A673 (cell line): ENCODE measurements around the gene ASTN2. TPM values are rescaled to one million over a fixed set of nuclear protein-coding genes. Genes with fewer than 3 reads are reported as not detected.
A peak's percentile ranks its signal among the peaks of the same experiment; 100 is the strongest.

Source experiments
- BruUV-seq: library from RNA; stranded (reverse); fragments of 400-500 nt; replicated peaks from 2 replicates; lab custom pipeline; 2021; lab: Mats Ljungman, UMichigan
- CTCF ChIA-PET: fragments of 300-600 bp; sonication (Branson Sonifier 250); formaldehyde crosslinking; loops from one replicate; lab custom pipeline; 2022; ENCODE audit warnings: antibody characterized with exemption; lab: Charles Lee
- POLR2A ChIA-PET: fragments of 300-600 bp; sonication (Branson Sonifier 250); formaldehyde crosslinking; loops from one replicate; lab custom pipeline; 2022; ENCODE audit warnings: antibody characterized with exemption; ENCODE audit not compliant: low non-redundant PET; lab: Charles Lee
- DNase-seq: peaks from one replicate; pipeline ENCODE4 v3.0.0-alpha.2; 2015; ENCODE audit warnings: low spot score
- H3K27ac ChIP-seq: fragments of 200-600 bp; sonication (generic); 2 replicates; pipeline ENCODE4 v1.5.1; 2016; ENCODE audit warnings: mixed run types, low read depth, mild to moderate bottlenecking, mixed read lengths, antibody characterized with exemption, low read length; ENCODE audit not compliant: poor library complexity, severe bottlenecking
- H3K27me3 ChIP-seq: fragments of 200-600 bp; sonication (generic); replicated peaks from 2 replicates; pipeline ENCODE4 v1.6.1; 2017; ENCODE audit warnings: mixed run types, low read depth, mild to moderate bottlenecking, mixed read lengths, antibody characterized with exemption, low read length; ENCODE audit not compliant: insufficient read depth, poor library complexity
- H3K36me3 ChIP-seq: fragments of 200-600 bp; sonication (generic); 2 replicates; pipeline ENCODE4 v1.6.1; 2016; ENCODE audit warnings: mixed run types, mild to moderate bottlenecking, mixed read lengths, antibody characterized with exemption, low read length; ENCODE audit not compliant: insufficient read depth, poor library complexity, severe bottlenecking
- H3K4me1 ChIP-seq: fragments of 200-600 bp; sonication (generic); 2 replicates; pipeline ENCODE4 v1.6.1; 2017; ENCODE audit warnings: mixed run types, mild to moderate bottlenecking, mixed read lengths, antibody characterized with exemption, low read length; ENCODE audit not compliant: insufficient read depth, poor library complexity, severe bottlenecking
- H3K4me3 ChIP-seq: fragments of 200-600 bp; sonication (generic); 2 replicates; pipeline ENCODE4 v1.5.1; 2016; ENCODE audit warnings: low read depth, mixed run types, mild to moderate bottlenecking, mixed read lengths, low read length; ENCODE audit not compliant: poor library complexity, severe bottlenecking
- H3K9me3 ChIP-seq: fragments of 200-600 bp; sonication (generic); 2 replicates; pipeline ENCODE4 v1.6.1; 2016; ENCODE audit warnings: mixed run types, low read depth, mild to moderate bottlenecking, mixed read lengths, antibody characterized with exemption, low read length; ENCODE audit not compliant: poor library complexity, severe bottlenecking
- EZH2 ChIP-seq: fragments of 200-600 bp; sonication (generic); IDR thresholded peaks from 2 replicates; pipeline ENCODE4 v1.6.1; 2017; ENCODE audit warnings: borderline replicate concordance, low read depth, mild to moderate bottlenecking, mixed read lengths, antibody characterized with exemption, low read length; ENCODE audit not compliant: poor library complexity, severe bottlenecking
- intact Hi-C: fragments of 100-400 bp; cut with micrococcal nuclease; formaldehyde crosslinking; loops from one replicate; pipeline ENCODE4 v1.10.0; 2022; ENCODE audit not compliant: unreplicated experiment
- total RNA-seq: library from RNA; stranded (reverse); gene quantifications from 2 replicates; pipeline ENCODE4 v1.2.3, GENCODE V29; 2021
- TF ChIP-seq, protein P1 (sequence below): fragments of 300-800, 200-600 bp; sonication (generic); conservative IDR thresholded peaks from 2 replicates; pipeline ENCODE4 v1.5.1; 2017; ENCODE audit warnings: low read depth, mild to moderate bottlenecking, antibody characterized with exemption, low read length, moderate library complexity, mixed read lengths

ASTN2 gene
- total RNA-seq, 1 experiment from 2014 or later = 3.4 TPM

DNA sequence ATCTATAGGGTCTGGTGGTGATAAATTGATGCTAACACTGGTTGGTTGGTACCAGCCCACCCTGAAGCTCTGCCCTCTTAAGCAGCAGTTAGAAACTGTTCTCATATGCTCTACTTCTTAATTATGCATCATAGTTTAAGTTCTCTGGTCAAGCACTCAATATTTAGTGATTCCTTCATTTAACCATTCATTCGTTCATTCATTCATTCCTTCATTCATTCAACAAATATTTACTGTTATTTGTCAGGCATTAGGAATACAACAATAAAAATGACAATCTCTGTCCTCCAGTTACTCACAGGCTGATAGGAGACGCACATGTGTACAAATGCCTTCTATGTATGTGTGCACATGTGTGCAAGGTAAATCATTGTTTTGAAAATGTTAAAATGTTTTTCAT, 673.1 kb downstream of the ASTN2 start:
- Histone ChIP-seq H3K4me1 (no peaks in the 10 kb centered on the region), H3K27ac (no peak overlapping the region), H3K9me3 (no peaks in the 10 kb centered on the region), H3K27me3 (no peaks in the 10 kb centered on the region), H3K4me3 (no peak overlapping the region), H3K36me3 (no peaks in the 10 kb centered on the region)
- no peak for TF ChIP-seq EZH2
- TF ChIP-seq, protein P1, sequence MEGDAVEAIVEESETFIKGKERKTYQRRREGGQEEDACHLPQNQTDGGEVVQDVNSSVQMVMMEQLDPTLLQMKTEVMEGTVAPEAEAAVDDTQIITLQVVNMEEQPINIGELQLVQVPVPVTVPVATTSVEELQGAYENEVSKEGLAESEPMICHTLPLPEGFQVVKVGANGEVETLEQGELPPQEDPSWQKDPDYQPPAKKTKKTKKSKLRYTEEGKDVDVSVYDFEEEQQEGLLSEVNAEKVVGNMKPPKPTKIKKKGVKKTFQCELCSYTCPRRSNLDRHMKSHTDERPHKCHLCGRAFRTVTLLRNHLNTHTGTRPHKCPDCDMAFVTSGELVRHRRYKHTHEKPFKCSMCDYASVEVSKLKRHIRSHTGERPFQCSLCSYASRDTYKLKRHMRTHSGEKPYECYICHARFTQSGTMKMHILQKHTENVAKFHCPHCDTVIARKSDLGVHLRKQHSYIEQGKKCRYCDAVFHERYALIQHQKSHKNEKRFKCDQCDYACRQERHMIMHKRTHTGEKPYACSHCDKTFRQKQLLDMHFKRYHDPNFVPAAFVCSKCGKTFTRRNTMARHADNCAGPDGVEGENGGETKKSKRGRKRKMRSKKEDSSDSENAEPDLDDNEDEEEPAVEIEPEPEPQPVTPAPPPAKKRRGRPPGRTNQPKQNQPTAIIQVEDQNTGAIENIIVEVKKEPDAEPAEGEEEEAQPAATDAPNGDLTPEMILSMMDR = no peak
- CTCF ChIA-PET = no interaction called here
- BruUV-seq = no TSS peak
- DNase-seq = no peak
- POLR2A ChIA-PET = no interaction called here
- intact Hi-C loops = no loop called here

DNA sequence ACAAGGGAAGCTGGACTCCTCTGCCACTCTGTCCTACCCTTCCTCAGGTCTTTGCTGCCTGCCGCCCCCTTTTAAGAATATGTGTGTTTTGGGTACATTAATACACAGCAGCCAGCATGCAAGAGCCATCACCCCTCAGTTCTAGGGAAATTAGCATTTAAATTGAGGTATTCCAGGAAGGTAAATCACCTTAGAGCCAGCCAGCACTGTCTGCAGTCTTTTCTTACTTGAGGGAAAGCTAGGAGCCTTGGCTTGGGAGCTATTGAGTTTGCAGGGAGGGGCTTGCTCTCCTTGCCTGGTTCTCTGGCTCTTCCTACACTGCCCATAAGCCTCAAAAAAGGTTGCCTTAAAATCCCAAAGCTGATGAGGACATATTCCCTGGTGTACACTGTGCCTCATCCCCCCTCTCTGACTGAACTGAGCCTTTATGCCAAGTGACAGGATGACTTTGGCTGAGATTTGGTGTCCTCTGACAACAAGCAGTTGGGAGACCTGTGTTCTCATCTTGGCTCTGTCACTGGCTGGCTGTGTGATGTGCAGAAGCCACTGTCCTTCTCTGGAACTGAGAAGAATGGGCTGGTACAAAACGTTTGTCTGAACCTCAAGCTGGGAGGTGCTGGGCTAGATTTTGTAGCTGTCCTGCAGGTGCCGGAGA, 673.6 kb downstream of the ASTN2 start:
- Histone ChIP-seq H3K36me3 (no peaks in the 10 kb centered on the region), H3K4me3 (no peak overlapping the region), H3K27me3 (no peaks in the 10 kb centered on the region), H3K9me3 (no peaks in the 10 kb centered on the region), H3K27ac (no peak overlapping the region), H3K4me1 (no peaks in the 10 kb centered on the region)
- no TSS peak for BruUV-seq
- CTCF ChIA-PET = no interaction called here
- no peak for DNase-seq
- TF ChIP-seq EZH2 = no peak
- TF ChIP-seq, protein P1 = no peak
- POLR2A ChIA-PET = no interaction called here
- intact Hi-C loops = no loop called here

DNA sequence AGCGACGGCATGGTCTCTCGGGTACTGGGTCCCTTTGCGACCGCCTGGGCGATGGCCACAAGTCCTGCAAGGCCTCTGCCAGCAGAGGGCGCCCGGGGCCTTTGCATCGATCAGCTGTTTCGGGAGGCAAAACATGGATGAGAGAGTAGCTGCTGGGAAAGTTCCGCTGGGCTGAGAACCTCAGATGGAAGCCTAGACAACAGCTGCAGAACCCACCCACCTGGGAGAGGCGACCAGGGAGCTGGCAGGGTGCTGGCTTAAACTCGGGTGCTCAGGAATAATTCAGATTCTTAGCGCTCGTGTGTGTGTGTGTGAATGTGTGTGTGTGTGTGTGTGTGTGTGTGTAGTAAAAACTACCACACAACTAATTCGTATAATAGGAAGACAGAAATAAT, 677.7 kb downstream of the ASTN2 start:
- H3K9me3 ChIP-seq = no peaks in the 10 kb centered on the region
- intact Hi-C loops = loop anchor here (1.0 kb wide), 1 partner anchor 123 kb away; no protein-coding TSS in a partner anchor
- ChIA-PET POLR2A (interaction anchor here (0.6 kb wide), 1 partner anchor 63 kb away, joined by 4 read pairs; no protein-coding TSS in a partner anchor), CTCF (interaction anchor here (0.5 to 3.1 kb wide), 10 partner anchors 11 to 1788 kb away, joined by 3 to 72 read pairs (median 3); no protein-coding TSS in a partner anchor)
- H3K27ac ChIP-seq = no peak overlapping the region
- TF ChIP-seq, protein P1 = peak; percentile 98
- TF ChIP-seq EZH2 = no peak
- H3K36me3 ChIP-seq = no peaks in the 10 kb centered on the region
- BruUV-seq = no TSS peak
- H3K4me3 ChIP-seq = no peak overlapping the region
- no peaks in the 10 kb centered on the region for H3K27me3 ChIP-seq
- H3K4me1 ChIP-seq = no peaks in the 10 kb centered on the region
- peak; percentile 92 for DNase-seq
